Measurements from ENCODE around the gene DUSP16.
"Not testable (repeated sequence)": the region's sequence is repeated elsewhere in the genome, so short reads cannot be mapped to it uniquely, and the experiment has no call there.

The DUSP16 gene

GRCh38 chr12:12546314-12546772 is 16.3 kb downstream of the DUSP16 start:
- no peak for DNase-seq (ENCODE audit: low read depth)

DNA sequence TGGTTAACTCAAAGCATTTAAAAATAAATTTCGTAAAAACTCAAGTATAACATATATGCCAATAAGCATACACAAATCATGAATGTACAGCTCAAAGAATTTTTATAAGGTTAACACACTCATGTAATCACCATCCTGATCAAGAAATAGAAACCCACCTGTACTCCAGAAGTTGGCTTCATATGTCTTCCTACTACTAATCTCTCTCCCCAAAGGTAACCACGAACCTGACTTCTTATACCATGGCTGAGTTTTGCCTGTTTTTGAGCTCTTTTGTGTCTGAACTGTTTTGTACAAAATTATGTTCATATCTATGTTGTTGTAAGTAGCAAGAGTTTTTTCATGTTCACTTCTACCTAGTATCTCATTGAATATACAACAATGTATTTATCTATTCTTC is 18.7 kb downstream of the DUSP16 start:
- DNase-seq (ENCODE audit: low read depth), result no peak

DNA sequence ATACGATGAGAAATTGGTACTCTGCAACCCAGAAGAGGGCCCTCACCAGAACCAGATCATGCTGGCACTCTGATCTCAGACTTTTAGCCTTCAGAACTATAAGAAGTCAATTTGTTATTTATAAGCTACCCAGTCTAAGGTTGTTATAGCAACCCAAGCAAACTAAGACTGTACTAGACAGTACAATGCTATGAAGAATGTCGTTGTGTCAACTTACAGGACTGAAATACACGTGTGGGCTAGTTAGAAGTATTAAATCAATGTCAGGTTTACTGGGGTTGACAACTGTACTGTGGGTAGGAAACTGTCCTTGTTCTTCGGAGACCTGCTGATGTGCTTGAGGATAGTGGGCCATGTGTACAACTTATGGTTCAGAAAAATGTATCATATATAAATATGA is 19.7 kb downstream of the DUSP16 start:
- no peak for DNase-seq (ENCODE audit: low read depth)

- DNase-seq (ENCODE audit: low read depth), result no peak
Observed at GRCh38 chr12:12542286-12542685, 20.4 kb downstream of the DUSP16 start.

GRCh38 chr12:12541782-12542181 is 20.9 kb downstream of the DUSP16 start:
- DNase-seq (ENCODE audit: low read depth), result no peak

DNA sequence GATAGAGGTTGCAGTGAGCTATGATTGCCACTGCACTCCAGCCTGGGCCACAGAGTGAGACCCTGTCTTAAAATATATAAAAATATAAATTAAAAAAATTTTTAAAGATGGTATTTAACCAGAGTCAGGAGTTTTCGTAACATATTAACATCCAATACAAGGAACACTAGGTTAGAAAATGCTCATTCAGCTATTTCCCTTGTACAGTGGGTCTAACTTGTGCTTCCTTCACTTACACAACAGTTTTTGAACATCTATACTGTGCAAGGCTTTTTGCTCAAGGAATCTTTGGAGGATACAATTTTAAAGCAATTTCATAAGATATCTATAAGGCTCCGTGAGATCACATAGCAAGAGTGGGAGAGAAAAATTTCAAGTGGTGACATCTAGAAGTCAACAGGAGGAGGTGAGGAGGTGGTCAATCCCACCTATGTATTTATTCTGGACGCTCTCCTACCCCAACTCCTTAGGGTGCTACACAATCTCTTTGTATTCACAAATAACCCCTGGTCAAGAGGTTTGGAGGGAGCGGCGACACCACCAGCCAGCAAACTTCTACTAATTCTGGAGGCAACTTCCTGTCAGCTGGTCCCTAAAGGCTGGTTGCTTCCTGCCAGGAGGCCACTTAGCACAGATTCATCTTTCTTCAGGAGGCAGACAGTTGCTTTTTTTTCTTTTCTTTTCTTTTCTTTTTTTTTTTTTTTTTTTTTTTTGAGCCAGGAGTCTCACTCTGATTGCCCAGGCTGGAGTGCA is 22.2 kb downstream of the DUSP16 start:
- DNase-seq (ENCODE audit: low read depth), result no peak

DNA sequence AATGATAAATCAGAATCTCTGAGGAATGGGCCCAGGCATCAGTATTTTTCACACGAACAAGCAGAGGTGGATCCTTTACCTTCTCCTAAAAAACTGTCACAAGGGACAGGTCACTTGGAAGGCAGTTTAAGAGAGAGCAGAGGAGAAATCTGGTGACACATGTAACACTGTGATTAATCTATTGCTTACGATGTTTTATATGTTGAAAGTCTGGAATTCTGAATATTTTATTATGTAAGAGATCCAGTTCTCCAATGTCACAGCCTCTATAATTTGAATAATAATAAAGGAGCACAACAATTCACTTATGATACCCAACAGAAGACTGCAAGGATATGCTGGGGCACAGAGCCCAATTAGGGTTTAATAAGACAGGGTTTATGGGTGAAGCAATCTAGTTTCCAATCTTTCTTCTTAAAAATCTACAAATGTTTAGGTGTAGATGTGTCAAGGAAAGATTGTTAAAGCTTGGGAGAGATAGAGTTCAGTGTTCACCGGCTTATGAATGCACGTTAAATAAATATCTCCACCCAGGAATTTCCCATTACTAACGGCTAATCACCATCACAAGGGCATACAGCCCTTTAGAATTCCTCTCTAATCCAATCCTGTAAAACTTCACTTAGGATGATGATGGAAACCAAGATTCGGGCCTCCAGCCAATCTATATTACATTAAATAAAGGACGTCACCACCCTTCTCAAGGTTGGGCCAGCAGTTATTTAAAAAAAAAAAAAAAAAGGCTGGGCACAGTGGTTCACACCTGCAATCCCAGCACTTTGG is 23.4 kb downstream of the DUSP16 start:
- DNase-seq (ENCODE audit: low read depth), result no peak

- DNase-seq (ENCODE audit: low read depth), result no peak
Observed at GRCh38 chr12:12538535-12538934, 24.1 kb downstream of the DUSP16 start.

GRCh38 chr12:12537421-12537820 is 25.2 kb downstream of the DUSP16 start:
- DNase-seq (ENCODE audit: low read depth), result no peak

GRCh38 chr12:12534975-12535374 is 27.7 kb downstream of the DUSP16 start:
- no peak for DNase-seq (ENCODE audit: low read depth)

GRCh38 chr12:12534166-12534866 is 28.3 kb downstream of the DUSP16 start:
- no peak for DNase-seq (ENCODE audit: low read depth)

- no peak for DNase-seq (ENCODE audit: low read depth)
Observed at GRCh38 chr12:12533238-12533829, 29.3 kb downstream of the DUSP16 start.

DNA sequence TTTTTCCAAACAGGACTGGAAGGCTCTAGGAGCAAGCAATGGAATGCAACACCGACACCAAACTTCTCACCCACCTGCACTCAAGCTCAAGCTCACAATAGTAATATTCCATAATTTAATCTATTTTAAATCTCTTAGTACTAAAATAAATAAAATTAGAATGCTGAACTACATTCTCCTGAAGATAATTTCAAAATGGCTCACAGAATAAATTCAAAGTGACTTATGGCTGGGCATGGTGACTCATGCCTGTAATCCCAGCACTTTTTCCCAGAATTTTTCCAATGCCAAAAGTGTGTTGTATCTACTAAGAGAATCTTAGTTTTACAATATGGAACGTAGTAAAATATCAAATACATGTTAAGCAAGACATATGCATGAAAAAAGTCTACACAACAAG is 31.5 kb downstream of the DUSP16 start:
- no peak for DNase-seq (ENCODE audit: low read depth)

DNA sequence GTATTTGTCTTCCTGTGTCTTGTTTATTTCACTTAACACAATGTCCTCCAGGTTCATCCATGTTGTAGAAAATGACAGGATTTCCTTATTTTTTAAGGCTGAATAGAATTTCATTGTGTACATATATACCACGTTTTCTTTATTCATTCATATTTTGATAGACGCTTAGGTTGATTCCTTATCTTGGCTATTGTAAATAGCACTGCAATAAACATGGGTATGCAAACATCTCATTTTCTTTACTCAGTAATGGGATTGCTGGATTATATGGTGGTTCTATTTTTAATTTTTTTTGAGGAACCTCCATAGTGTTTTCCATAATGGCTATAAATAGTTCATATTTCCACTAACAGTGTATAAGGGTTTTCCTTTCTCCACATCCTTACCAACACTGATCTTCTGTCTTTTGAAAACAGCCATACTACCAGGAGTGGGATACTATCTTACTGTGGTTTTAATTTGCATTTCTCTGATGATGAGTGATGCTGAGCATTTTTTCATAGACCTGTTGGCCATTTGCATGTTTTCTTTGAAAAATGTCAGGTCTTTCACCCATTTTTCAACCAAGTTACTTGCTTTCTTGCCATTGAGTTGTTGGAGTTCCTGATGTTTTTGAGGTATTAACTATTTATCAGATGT is 32.8 kb downstream of the DUSP16 start:
- DNase-seq (ENCODE audit: low read depth), result no peak

DNA sequence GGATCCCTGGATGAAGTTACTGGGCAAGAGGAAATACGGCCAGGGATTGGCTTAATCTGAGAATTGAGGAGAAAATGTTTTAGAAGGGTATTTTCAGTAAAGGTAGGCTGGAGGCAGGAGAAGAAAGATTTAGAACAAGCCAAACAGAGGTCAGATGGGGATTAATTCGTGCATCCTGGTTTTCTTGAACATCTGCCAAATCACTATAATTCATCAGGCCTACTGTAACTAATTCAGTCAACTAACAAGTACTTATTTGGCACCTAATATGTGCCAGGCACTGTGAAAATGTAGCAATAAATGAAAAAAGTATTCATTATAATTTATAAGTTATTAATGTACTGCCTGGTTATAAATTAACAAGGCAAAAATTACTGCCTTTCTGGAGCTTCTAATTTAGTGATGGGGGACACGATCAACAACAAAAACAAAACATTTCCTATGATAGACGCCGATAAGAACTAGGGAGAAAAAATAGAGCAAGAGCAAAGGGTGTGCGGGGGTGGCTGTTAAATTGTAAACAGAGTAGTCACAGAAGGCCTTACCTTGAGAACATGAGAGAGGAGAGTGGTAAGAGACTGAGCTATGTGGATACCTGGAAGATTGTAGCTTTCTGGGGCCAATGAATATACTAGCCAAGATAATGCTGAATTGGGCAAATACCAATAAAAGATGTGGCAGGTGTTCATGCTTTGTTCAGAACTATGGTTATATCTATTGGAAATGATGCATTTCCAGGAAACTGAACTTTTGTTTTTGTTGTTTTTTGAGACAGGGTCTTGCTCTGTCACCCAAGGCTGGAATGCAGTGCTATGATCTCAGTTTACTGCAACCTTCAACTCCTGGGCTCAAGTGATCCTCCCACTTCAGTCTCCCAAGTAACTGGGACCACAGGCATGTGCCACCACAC is 34.0 kb downstream of the DUSP16 start:
- DNase-seq (ENCODE audit: low read depth), result no peak

GRCh38 chr12:12527820-12528296 is 34.8 kb downstream of the DUSP16 start:
- DNase-seq (ENCODE audit: low read depth), result no peak

DNA sequence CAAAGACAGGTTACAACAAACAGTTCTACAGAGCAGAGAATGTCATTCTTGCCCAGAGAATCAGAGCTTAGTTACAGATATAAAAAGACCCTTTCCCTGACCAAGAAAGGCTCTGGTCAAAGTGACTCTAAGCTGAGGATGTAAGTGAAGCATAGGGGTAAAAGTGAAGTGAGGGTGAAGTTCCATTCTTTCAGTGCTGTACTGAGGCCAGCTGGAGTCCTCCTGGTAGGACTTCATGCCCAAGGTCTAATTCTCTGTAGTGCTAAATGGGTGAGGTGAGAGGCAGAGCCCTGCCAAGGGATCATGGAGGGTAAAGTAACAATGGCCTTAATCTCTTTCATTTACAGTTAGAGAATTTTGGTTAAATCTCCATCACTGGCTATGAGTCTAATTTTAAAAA is 38.5 kb downstream of the DUSP16 start:
- DNase-seq (ENCODE audit: low read depth), result no peak

- DNase-seq (ENCODE audit: low read depth), result no peak
Observed at GRCh38 chr12:12523229-12523628, 39.4 kb downstream of the DUSP16 start.

- DNase-seq (ENCODE audit: low read depth), result not testable (repeated sequence)
Observed at GRCh38 chr12:12522657-12523056, 40.0 kb downstream of the DUSP16 start.

- no peak for DNase-seq (ENCODE audit: low read depth)
Observed at GRCh38 chr12:12521888-12522287, 40.8 kb downstream of the DUSP16 start.

DNA sequence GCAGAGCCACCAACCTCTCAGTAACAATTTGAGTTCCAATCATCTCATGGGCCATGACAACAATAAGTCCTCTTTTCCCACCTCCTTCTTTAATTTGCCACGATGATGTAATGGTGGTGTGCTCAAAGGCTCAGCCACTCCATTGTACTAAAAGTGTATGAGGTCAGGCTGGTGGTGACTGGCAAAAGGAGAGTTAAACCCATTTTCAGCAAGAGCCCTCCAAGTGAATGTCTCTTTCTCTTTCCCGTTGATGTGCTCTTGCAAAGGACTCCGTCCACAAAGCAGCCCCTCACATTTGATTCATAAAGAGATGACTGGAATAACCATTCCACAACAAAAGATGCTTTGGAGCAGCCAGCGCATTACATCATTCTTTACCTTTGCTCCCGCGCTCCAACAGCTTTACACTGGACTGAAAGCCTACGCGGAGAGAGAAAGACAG is 41.6 kb downstream of the DUSP16 start:
- no peak for DNase-seq (ENCODE audit: low read depth)

Data from stimulated activated CD8-positive, alpha-beta memory T cell treated with anti-CD3 and anti-CD28 coated beads, Interleukin-15, amount 100 ng/mL, for 1 hour (primary cell).